Progenitor cell of endocrine pancreas (in vitro differentiated cells): ENCODE measurements around the gene ZXDC. TPM values are rescaled to one million over a fixed set of nuclear protein-coding genes. Genes with fewer than 3 reads are reported as not detected.

Experiments used
- DNase-seq: peaks from one replicate; pipeline ENCODE4 v3.0.0; 2021; ENCODE audit warnings: low spot score; ENCODE audit not compliant: unreplicated experiment
- H3K27ac Mint-ChIP-seq: 2 replicates; pipeline ENCODE4 v1.8.0; 2021; ENCODE audit warnings: mild to moderate bottlenecking, moderate library complexity, mixed read lengths
- H3K27me3 Mint-ChIP-seq: 2 replicates; pipeline ENCODE4 v1.8.0; 2021; ENCODE audit warnings: mixed read lengths
- H3K36me3 Mint-ChIP-seq: 2 replicates; pipeline ENCODE4 v1.8.0; 2022; ENCODE audit warnings: mixed read lengths; ENCODE audit not compliant: insufficient read depth
- H3K4me1 Mint-ChIP-seq: 2 replicates; pipeline ENCODE4 v1.8.0; 2021; ENCODE audit warnings: low read depth, mixed read lengths
- H3K4me3 Mint-ChIP-seq: 2 replicates; pipeline ENCODE4 v1.8.0; 2021; ENCODE audit warnings: low read depth, mild to moderate bottlenecking, moderate library complexity, mixed read lengths
- H3K9me3 Mint-ChIP-seq: 2 replicates; pipeline ENCODE4 v1.8.0; 2021; ENCODE audit warnings: low read depth, mixed read lengths
- CTCF ChIP-seq: fragments of 200-600 bp; sonication (generic); IDR thresholded peaks from one replicate; pipeline ENCODE4 v1.5.0; 2021; ENCODE audit warnings: antibody characterized with exemption, mild to moderate bottlenecking; ENCODE audit not compliant: unreplicated experiment
- total RNA-seq: library from RNA; stranded (reverse); gene quantifications from 2 replicates; pipeline ENCODE4 v1.2.1, GENCODE V29; 2021

ZXDC gene
- total RNA-seq, 1 donor from 2014 or later = 40.5 TPM

- Mint-ChIP-seq H3K27me3 (peaks cover 15% of the 10 kb centered on the region), H3K4me1 (no peaks in the 10 kb centered on the region), H3K4me3 (no peak overlapping the region), H3K9me3 (no peaks in the 10 kb centered on the region), H3K27ac (no peak overlapping the region), H3K36me3 (no peaks in the 10 kb centered on the region)
- DNase-seq = no peak
- no peak for TF ChIP-seq CTCF
Measured at GRCh38 chr3:126414406-126414805, 61.3 kb downstream of the ZXDC start.

- Mint-ChIP-seq H3K9me3 (no peaks in the 10 kb centered on the region), H3K4me1 (no peaks in the 10 kb centered on the region), H3K36me3 (no peaks in the 10 kb centered on the region), H3K27ac (no peak overlapping the region), H3K27me3 (peaks cover 18% of the 10 kb centered on the region), H3K4me3 (no peak overlapping the region)
- TF ChIP-seq CTCF = no peak
- DNase-seq = no peak
Measured at GRCh38 chr3:126413693-126414080, 62.0 kb downstream of the ZXDC start.

GRCh38 chr3:126412841-126413692, 62.6 kb downstream of the ZXDC start:
- Mint-ChIP-seq H3K4me3 (no peak overlapping the region), H3K4me1 (no peaks in the 10 kb centered on the region), H3K36me3 (no peaks in the 10 kb centered on the region), H3K27me3 (peaks cover 18% of the 10 kb centered on the region), H3K9me3 (no peaks in the 10 kb centered on the region), H3K27ac (no peak overlapping the region)
- no peak for DNase-seq
- TF ChIP-seq CTCF = no peak

GRCh38 chr3:126408099-126408498, 67.6 kb downstream of the ZXDC start:
- Mint-ChIP-seq H3K4me3 (no peak overlapping the region), H3K4me1 (no peaks in the 10 kb centered on the region), H3K36me3 (no peaks in the 10 kb centered on the region), H3K27ac (no peak overlapping the region), H3K9me3 (no peaks in the 10 kb centered on the region), H3K27me3 (peaks cover 18% of the 10 kb centered on the region)
- TF ChIP-seq CTCF = no peak
- DNase-seq = no peak

GRCh38 chr3:126407412-126408044, 68.2 kb downstream of the ZXDC start:
- no peak overlapping the region for H3K4me3 Mint-ChIP-seq
- H3K27me3 Mint-ChIP-seq = peaks cover 18% of the 10 kb centered on the region
- no peaks in the 10 kb centered on the region for H3K9me3 Mint-ChIP-seq
- TF ChIP-seq CTCF = no peak
- no peak overlapping the region for H3K27ac Mint-ChIP-seq
- no peaks in the 10 kb centered on the region for H3K4me1 Mint-ChIP-seq
- no peak for DNase-seq
- H3K36me3 Mint-ChIP-seq = no peaks in the 10 kb centered on the region
